Measurements from ENCODE around the gene FBXL19. TPM values are rescaled to one million over a fixed set of nuclear protein-coding genes. Genes with fewer than 3 reads are reported as not detected.

FBXL19 gene
- total and polyA plus RNA-seq, 2 of the 8 experiments (the other 6 are each of a cell fraction or from before 2014, with no cell fraction given) = 47.2 to 72.2 TPM

- 92% methylated on average over 8 of the region's 9 CpGs; no CpG with 5 or more reads in 1 of the 2 experiments for WGBS, 2 experiments (ENCODE audit: extremely low coverage in 1 of 2, insufficient coverage in 1 of 2, insufficient read length in 1 of 2, insufficient replicate concordance in 2 of 2, low coverage in 1 of 2, low lambda C conversion rate in 2 of 2, missing lambda C conversion rate in 1 of 2)
- Histone ChIP-seq H3K36me3 (ENCODE audit: control insufficient read depth in 2 of 4, insufficient read depth in 4 of 4, low read length in 3 of 4) (peaks cover 0 to 5% (median 0%) of the 10 kb centered on the region in 4 experiments; a peak in 3 of 8 replicates), H3K18ac (ENCODE audit: extremely low read depth, low read length) (no peak overlapping the region)
- TF ChIP-seq RBBP5 (IDR thresholded peaks at IDR 0.05; ENCODE audit: borderline replicate concordance, low read depth, low read length) (no peak), HDAC6 (IDR thresholded peaks at IDR 0.05; ENCODE audit: low read depth, low read length) (no peak), ASH2L (IDR thresholded peaks at IDR 0.05; ENCODE audit: low read length) (no peak), SRF (IDR thresholded peaks at IDR 0.05; ENCODE audit: low read depth, low read length) (no peak), BCL11A (IDR thresholded peaks at IDR 0.05; ENCODE audit: low read depth in 2 of 2, low read length in 2 of 2) (no peak), TAF7 (optimal IDR thresholded peaks at IDR 0.05; ENCODE audit: borderline replicate concordance, low read depth, low read length) (no peak), CHD2 (IDR thresholded peaks at IDR 0.05; ENCODE audit: low read length) (no peak), FOSL1 (IDR thresholded peaks at IDR 0.05; ENCODE audit: insufficient read depth, low read depth, low read length) (no peak), TAF1 (IDR thresholded peaks at IDR 0.05; ENCODE audit: low read depth, low read length) (no peak), NANOG (IDR thresholded peaks at IDR 0.05; ENCODE audit: insufficient read depth, low read depth, low read length, poor library complexity, severe bottlenecking) (no peak), CHD1 (IDR thresholded peaks at IDR 0.05; ENCODE audit: low read depth, low read length) (no peak), CTCF (IDR thresholded peaks at IDR 0.05; ENCODE audit: control extremely low read depth in 1 of 3, insufficient read depth in 1 of 3, low read depth in 1 of 3, low read length in 3 of 3) (no peak)
Measured at GRCh38 chr16:30887927-30888326, 35.4 kb upstream of the FBXL19 start.

More at GRCh38 chr16:30887927-30888326, 35.4 kb upstream of the FBXL19 start:
- Histone ChIP-seq H3K9ac (replicated peaks in 1 of 4; ENCODE audit: extremely low read depth in 1 of 4, low read depth in 3 of 4, low read length in 3 of 4) (no peak overlapping the region), H3K9me3 (ENCODE audit: insufficient read depth in 2 of 2, low read depth in 1 of 2, low read length in 1 of 2) (no peaks in the 10 kb centered on the region), H2BK15ac (ENCODE audit: low read length) (no peak overlapping the region), H3K4me1 (replicated peaks in 1 of 4; ENCODE audit: control insufficient read depth in 3 of 4, insufficient read depth in 4 of 4, low read length in 3 of 4) (peaks cover 0 to 2% (median 1%) of the 10 kb centered on the region in 4 experiments; a peak in 5 of 7 replicates), H3K4ac (replicated peaks; ENCODE audit: insufficient read length, low read depth, low read length) (no peak overlapping the region), H4K5ac (ENCODE audit: insufficient read length, low read depth, low read length) (no peak overlapping the region), H2AFZ (ENCODE audit: low read length) (no peak overlapping the region), H3K79me1 (ENCODE audit: low read depth, low read length) (peaks cover 4% of the 10 kb centered on the region; the same call in 1 of the 2 replicates), H3K14ac (ENCODE audit: insufficient read length) (no peak overlapping the region), H3K23me2 (ENCODE audit: low read depth, low read length) (peaks cover 2% of the 10 kb centered on the region; the same call in 1 of the 2 replicates), H3K56ac (replicated peaks; ENCODE audit: insufficient read length, low read depth, low read length) (no peak overlapping the region), H3K79me2 (ENCODE audit: control insufficient read depth in 1 of 2, insufficient read depth in 2 of 2, low read length in 2 of 2) (no peaks in the 10 kb centered on the region), H3K27ac (ENCODE audit: low read depth, low read length) (no peak overlapping the region), H2BK12ac (ENCODE audit: low read depth, low read length) (no peak overlapping the region), H3K4me2 (ENCODE audit: insufficient read depth in 1 of 2, low read depth in 2 of 2, low read length in 2 of 2) (no peak overlapping the region), H4K8ac (ENCODE audit: extremely low read depth, insufficient read depth, low read length) (no peak overlapping the region), H2BK5ac (ENCODE audit: low read depth, low read length) (no peak overlapping the region), H3K4me3 (ENCODE audit: extremely low read depth in 1 of 4, insufficient read depth in 2 of 4, low read depth in 3 of 4, low read length in 4 of 4) (no peak overlapping the region), H2AK5ac (ENCODE audit: low read depth, low read length) (no peak overlapping the region), H2BK20ac (ENCODE audit: low read length) (no peak overlapping the region), H3K27me3 (replicated peaks in 1 of 4; ENCODE audit: control insufficient read depth in 3 of 4, extremely low read depth in 1 of 4, insufficient read depth in 3 of 4, low read length in 3 of 4) (no peaks in the 10 kb centered on the region), H4K20me1 (replicated peaks in 1 of 2; ENCODE audit: control insufficient read depth in 1 of 2, insufficient read depth in 2 of 2, low read length in 2 of 2) (peaks cover 0 to 5% of the 10 kb centered on the region in 2 experiments), H3K23ac (ENCODE audit: insufficient read length) (no peak overlapping the region), H2BK120ac (replicated peaks; ENCODE audit: low read depth, low read length) (no peak overlapping the region), H4K91ac (replicated peaks; ENCODE audit: insufficient read length, low read length) (no peak overlapping the region)
- FAIRE-seq = no peak
- ChIA-PET CTCF (ENCODE audit: partially characterized antibody) (interaction anchor here (0.8 to 2.5 kb wide), 2 partner anchors 12 to 44 kb away, joined by 3 to 10 read pairs; no protein-coding TSS in a partner anchor), POLR2A (ENCODE audit: partially characterized antibody) (interaction anchor here (4.3 kb wide), 1 partner anchor 12 kb away, joined by 40 read pairs; no protein-coding TSS in a partner anchor)
- no peak for DNase-seq (ENCODE audit: low read depth in 1 of 2, low spot score in 2 of 2)
